PC-3 (cell line): ENCODE data around the gene SCMH1. TPM values are rescaled to one million over a fixed set of nuclear protein-coding genes. Genes with fewer than 3 reads are reported as not detected.
A peak's percentile ranks its signal among the peaks of the same experiment; 100 is the strongest.

Experiments
- ATAC-seq: fragments of 200-7000 bp; cut with Tn5 transposase; 2 replicates; pipeline ENCODE4 v1.9.1; 2020; ENCODE audit warnings: mild to moderate bottlenecking, moderate library complexity
- BruUV-seq: library from RNA; stranded (reverse); fragments of 400-500 nt; replicated peaks from 2 replicates; lab custom pipeline; 2021; lab: Mats Ljungman, UMichigan
- CTCF ChIA-PET: fragments of 300-600 bp; sonication (Branson Sonifier 250); formaldehyde crosslinking; loops from one replicate; lab custom pipeline; 2022; ENCODE audit warnings: antibody characterized with exemption; lab: Charles Lee
- POLR2A ChIA-PET: fragments of 300-600 bp; sonication (Branson Sonifier 250); formaldehyde crosslinking; loops from one replicate; lab custom pipeline; 2022; ENCODE audit warnings: antibody characterized with exemption; ENCODE audit not compliant: unreplicated experiment; lab: Charles Lee
- DNase-seq: peaks from one replicate; pipeline ENCODE4 v3.0.0-alpha.2; 2015
- H2AFZ ChIP-seq: fragments of 300-600 bp; sonication (generic); 2 replicates; pipeline ENCODE4 v1.6.0; 2016; ENCODE audit warnings: antibody characterized with exemption, low read length
- H3F3A ChIP-seq: fragments of 300-600 bp; sonication (generic); one replicate; pipeline ENCODE4 v1.6.0; 2017; ENCODE audit warnings: antibody characterized with exemption, low read length, control low read depth, mild to moderate bottlenecking; ENCODE audit not compliant: unreplicated experiment
- H3K27ac ChIP-seq: fragments of 300-600 bp; sonication (generic); 2 replicates; pipeline ENCODE4 v1.5.1; 2016; ENCODE audit warnings: mild to moderate bottlenecking, low read length
- H3K27me3 ChIP-seq: fragments of 300-600 bp; sonication (generic); 2 replicates; pipeline ENCODE4 v1.6.1; 2016; ENCODE audit warnings: low read length, mixed read lengths
- H3K36me3 ChIP-seq: fragments of 300-600 bp; sonication (generic); 2 replicates; pipeline ENCODE4 v1.6.1; 2016; ENCODE audit warnings: low read depth, mixed run types, low read length, mixed read lengths
- H3K4me1 ChIP-seq: fragments of 300-600 bp; sonication (generic); 2 replicates; pipeline ENCODE4 v1.5.1; 2016; ENCODE audit warnings: low read length; ENCODE audit not compliant: insufficient read depth
- H3K4me2 ChIP-seq: fragments of 300-600 bp; sonication (generic); 2 replicates; pipeline ENCODE4 v1.6.0; 2016; ENCODE audit warnings: low read length
- H3K4me3 ChIP-seq: fragments of 300-600 bp; sonication (generic); 2 replicates; pipeline ENCODE4 v1.5.1; 2016; ENCODE audit warnings: mild to moderate bottlenecking, low read length, mixed read lengths
- H3K79me2 ChIP-seq: fragments of 300-600 bp; sonication (generic); 2 replicates; pipeline ENCODE4 v1.6.1; 2017; ENCODE audit warnings: low read length, mixed read lengths
- H3K9ac ChIP-seq: fragments of 300-600 bp; sonication (generic); 2 replicates; pipeline ENCODE4 v1.6.0; 2016; ENCODE audit warnings: mild to moderate bottlenecking, low read length
- H3K9me2 ChIP-seq: fragments of 300-600 bp; sonication (generic); replicated peaks from 2 replicates; pipeline ENCODE4 v1.6.1; 2016; ENCODE audit warnings: mixed run types, low read length, mixed read lengths
- H3K9me3 ChIP-seq: fragments of 300-600 bp; sonication (generic); 2 replicates; pipeline ENCODE4 v1.6.1; 2016; ENCODE audit warnings: low read length, mixed read lengths
- H4K20me1 ChIP-seq: fragments of 300-600 bp; sonication (generic); 2 replicates; pipeline ENCODE4 v1.6.1; 2016; ENCODE audit warnings: low read length, mixed read lengths
- EZH2 ChIP-seq: fragments of 300-600 bp; sonication (generic); IDR thresholded peaks from one replicate; pipeline ENCODE4 v1.6.1; 2017; ENCODE audit warnings: antibody characterized with exemption, mild to moderate bottlenecking, low read length; ENCODE audit not compliant: unreplicated experiment
- EZH2phosphoT487 ChIP-seq: fragments of 300-600 bp; sonication (generic); IDR thresholded peaks from 2 replicates; pipeline ENCODE4 v1.6.1; 2018; ENCODE audit warnings: mild to moderate bottlenecking, antibody characterized with exemption, low read length, borderline replicate concordance
- intact Hi-C: fragments of 100-400 bp; cut with micrococcal nuclease; formaldehyde crosslinking; loops from 2 replicates; pipeline ENCODE4 v1.9.0; 2023
- total RNA-seq: library from RNA; depleted of rRNA; stranded (reverse); fragments of >200 nt; gene quantifications from 2 replicates; pipeline ENCODE4 v1.2.3, GENCODE V29; 2014
- TF ChIP-seq, protein P1 (sequence below): fragments of 300-600 bp; sonication (generic); conservative IDR thresholded peaks from 2 replicates; pipeline ENCODE4 v1.5.1; 2017; ENCODE audit warnings: antibody characterized with exemption, low read depth, mild to moderate bottlenecking, low read length

SCMH1 gene
- total RNA-seq, 1 experiment from 2014 or later = 33.6 TPM

DNA sequence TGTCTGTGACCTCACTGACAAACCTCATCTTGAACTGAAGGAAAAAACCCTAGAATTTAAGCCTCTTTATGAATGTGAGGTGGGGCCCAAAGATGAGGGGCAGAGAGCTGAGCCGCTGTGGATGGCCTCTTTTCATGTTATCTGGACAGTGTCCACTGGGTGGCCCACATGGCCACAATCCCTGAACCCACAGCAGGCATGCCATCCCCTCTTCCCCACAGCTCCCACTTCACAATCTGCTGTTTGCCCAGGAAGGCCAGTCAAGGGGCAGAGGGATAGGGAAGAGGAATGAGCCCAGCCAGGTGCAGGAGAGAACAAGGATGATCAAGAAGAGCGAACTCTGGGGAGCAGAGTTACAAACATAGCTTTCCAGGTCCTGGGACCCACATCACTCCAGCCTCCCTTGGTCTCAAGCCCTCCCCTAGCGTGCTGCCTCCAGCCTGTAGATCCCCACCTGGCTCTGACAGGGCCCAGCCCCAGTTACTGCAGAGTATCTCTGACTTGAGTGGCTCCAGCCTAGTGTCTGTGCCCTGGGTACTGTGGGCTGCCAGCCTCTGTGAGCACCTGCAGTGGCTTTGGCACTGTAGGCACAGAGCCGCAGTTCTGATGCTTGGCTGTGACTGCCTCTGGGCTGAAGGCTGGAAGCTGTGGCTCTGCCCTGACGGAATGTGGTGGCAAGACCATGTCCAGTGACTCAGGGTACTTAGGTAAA is 218.7 kb downstream of the SCMH1 start:
- H3K4me3 ChIP-seq = no peak overlapping the region
- no peak overlapping the region for H3K4me2 ChIP-seq
- ChIA-PET POLR2A (no interaction called here), CTCF (interaction anchor here (0.5 to 0.6 kb wide), 2 partner anchors 217 to 400 kb away, joined by 3 read pairs; no protein-coding TSS in a partner anchor)
- intact Hi-C loops = no loop called here
- TF ChIP-seq EZH2 (no peak), EZH2phosphoT487 (no peak)
- TF ChIP-seq, protein P1, sequence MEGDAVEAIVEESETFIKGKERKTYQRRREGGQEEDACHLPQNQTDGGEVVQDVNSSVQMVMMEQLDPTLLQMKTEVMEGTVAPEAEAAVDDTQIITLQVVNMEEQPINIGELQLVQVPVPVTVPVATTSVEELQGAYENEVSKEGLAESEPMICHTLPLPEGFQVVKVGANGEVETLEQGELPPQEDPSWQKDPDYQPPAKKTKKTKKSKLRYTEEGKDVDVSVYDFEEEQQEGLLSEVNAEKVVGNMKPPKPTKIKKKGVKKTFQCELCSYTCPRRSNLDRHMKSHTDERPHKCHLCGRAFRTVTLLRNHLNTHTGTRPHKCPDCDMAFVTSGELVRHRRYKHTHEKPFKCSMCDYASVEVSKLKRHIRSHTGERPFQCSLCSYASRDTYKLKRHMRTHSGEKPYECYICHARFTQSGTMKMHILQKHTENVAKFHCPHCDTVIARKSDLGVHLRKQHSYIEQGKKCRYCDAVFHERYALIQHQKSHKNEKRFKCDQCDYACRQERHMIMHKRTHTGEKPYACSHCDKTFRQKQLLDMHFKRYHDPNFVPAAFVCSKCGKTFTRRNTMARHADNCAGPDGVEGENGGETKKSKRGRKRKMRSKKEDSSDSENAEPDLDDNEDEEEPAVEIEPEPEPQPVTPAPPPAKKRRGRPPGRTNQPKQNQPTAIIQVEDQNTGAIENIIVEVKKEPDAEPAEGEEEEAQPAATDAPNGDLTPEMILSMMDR = peak; percentile 52
- H4K20me1 ChIP-seq = no peaks in the 10 kb centered on the region
- peaks cover 4% of the 10 kb centered on the region for H3K36me3 ChIP-seq
- DNase-seq = peak; percentile 30
- no peaks in the 10 kb centered on the region for H3K4me1 ChIP-seq
- no peaks in the 10 kb centered on the region for H3K9me3 ChIP-seq
- no TSS peak for BruUV-seq
- no peaks in the 10 kb centered on the region for H3K9me2 ChIP-seq
- no peak overlapping the region for H2AFZ ChIP-seq
- no peaks in the 10 kb centered on the region for H3K27me3 ChIP-seq
- H3K79me2 ChIP-seq = no peaks in the 10 kb centered on the region
- H3F3A ChIP-seq = peaks cover 4% of the 10 kb centered on the region
- no peak overlapping the region for H3K27ac ChIP-seq
- ATAC-seq = peak; percentile 49
- no peak overlapping the region for H3K9ac ChIP-seq

DNA sequence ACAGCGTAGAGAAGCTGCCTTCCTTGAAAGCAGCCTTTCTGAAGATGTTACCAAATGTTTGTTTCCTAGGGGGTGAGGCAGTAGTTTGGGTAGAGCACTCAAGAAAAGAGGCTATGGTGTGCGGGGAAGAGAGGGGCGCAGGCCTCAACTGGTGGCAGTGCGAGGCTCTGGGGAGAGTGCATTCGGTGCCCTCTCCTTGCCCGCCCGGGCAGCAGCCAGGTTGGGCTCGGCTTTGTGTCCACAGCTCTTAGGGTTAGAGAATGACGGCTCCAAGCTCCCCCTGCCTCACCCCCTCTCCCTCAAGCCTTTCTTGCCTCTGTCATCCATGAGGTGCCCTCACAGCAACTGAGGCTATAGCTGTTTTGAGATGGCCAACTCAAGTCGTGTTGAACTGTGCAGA is 219.7 kb downstream of the SCMH1 start:
- ChIA-PET CTCF (interaction anchor here (0.6 kb wide), 1 partner anchor 218 kb away, joined by 3 read pairs; no protein-coding TSS in a partner anchor), POLR2A (no interaction called here)
- BruUV-seq = no TSS peak
- Histone ChIP-seq H3K9me3 (no peaks in the 10 kb centered on the region), H3K4me1 (no peaks in the 10 kb centered on the region), H3K9ac (no peak overlapping the region), H3K4me2 (no peak overlapping the region), H3K9me2 (no peaks in the 10 kb centered on the region), H3K36me3 (no peaks in the 10 kb centered on the region; the same call in 1 of the 2 replicates), H3K27me3 (no peaks in the 10 kb centered on the region), H3F3A (peaks cover 4% of the 10 kb centered on the region), H3K27ac (no peak overlapping the region), H3K79me2 (no peaks in the 10 kb centered on the region), H2AFZ (no peak overlapping the region), H3K4me3 (no peak overlapping the region), H4K20me1 (no peaks in the 10 kb centered on the region)
- DNase-seq (no peak), ATAC-seq (no peak)
- no peak for TF ChIP-seq EZH2
- TF ChIP-seq EZH2phosphoT487 = no peak
- TF ChIP-seq, protein P1 = no peak
- intact Hi-C loops = no loop called here
